Mesothelial cell of epicardium (in vitro differentiated cells): ENCODE results near the gene XIRP1. TPM values are rescaled to one million over a fixed set of nuclear protein-coding genes. Genes with fewer than 3 reads are reported as not detected.

ENCODE experiments used
- DNase-seq, 2 experiments: peaks; one replicate each; pipeline ENCODE4 v3.0.0; 2021; ENCODE audit warnings: low spot score in 2 of 2; ENCODE audit not compliant: unreplicated experiment in 2 of 2
- H3K27ac Mint-ChIP-seq: 2 replicates; pipeline ENCODE4 v1.8.0; 2021; ENCODE audit warnings: mixed read lengths
- H3K27me3 Mint-ChIP-seq: 2 replicates; pipeline ENCODE4 v1.8.0; 2021; ENCODE audit warnings: low read depth, mixed read lengths
- H3K36me3 Mint-ChIP-seq: 2 replicates; pipeline ENCODE4 v1.8.0; 2021; ENCODE audit warnings: mixed read lengths
- H3K4me1 Mint-ChIP-seq: 2 replicates; pipeline ENCODE4 v1.8.0; 2021; ENCODE audit warnings: mixed read lengths
- H3K4me3 Mint-ChIP-seq: 2 replicates; pipeline ENCODE4 v1.8.0; 2021; ENCODE audit warnings: mild to moderate bottlenecking, moderate library complexity, mixed read lengths
- H3K9me3 Mint-ChIP-seq: 2 replicates; pipeline ENCODE4 v1.8.0; 2021; ENCODE audit warnings: mixed read lengths
- total RNA-seq: library from RNA; stranded (reverse); gene quantifications from 3 replicates; pipeline ENCODE4 v1.2.1, GENCODE V29; 2021
- TF ChIP-seq, protein P1 (sequence below): fragments of 200-600 bp; sonication (generic); IDR thresholded peaks from one replicate; pipeline ENCODE4 v1.5.0; 2021; ENCODE audit warnings: antibody characterized with exemption; ENCODE audit not compliant: unreplicated experiment

The XIRP1 gene
- total RNA-seq, 1 donor from 2014 or later = not detected

DNA sequence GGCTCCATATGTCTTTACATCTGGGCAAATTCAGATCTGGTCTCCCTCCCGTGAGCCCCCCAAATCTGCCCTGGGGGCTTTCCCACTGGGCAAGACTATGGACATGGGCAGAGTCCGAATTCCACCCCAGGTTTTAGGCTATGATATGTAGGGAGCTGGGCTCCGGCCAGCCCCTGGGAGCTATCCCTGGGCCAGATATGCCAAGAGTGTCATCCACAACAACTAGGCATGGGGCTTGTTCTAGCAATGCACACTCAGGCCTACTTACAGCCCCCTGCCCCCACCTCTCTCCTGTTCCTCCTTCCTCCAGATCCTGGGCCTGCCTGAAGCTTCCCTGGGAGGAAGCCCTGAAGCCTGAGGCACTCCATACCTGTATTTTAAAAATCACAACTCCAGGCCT lies 622 bp downstream of the XIRP1 start:
- no peak overlapping the region for H3K27ac Mint-ChIP-seq
- no peaks in the 10 kb centered on the region for H3K9me3 Mint-ChIP-seq
- no peaks in the 10 kb centered on the region for H3K36me3 Mint-ChIP-seq
- DNase-seq = no peak
- TF ChIP-seq, protein P1, sequence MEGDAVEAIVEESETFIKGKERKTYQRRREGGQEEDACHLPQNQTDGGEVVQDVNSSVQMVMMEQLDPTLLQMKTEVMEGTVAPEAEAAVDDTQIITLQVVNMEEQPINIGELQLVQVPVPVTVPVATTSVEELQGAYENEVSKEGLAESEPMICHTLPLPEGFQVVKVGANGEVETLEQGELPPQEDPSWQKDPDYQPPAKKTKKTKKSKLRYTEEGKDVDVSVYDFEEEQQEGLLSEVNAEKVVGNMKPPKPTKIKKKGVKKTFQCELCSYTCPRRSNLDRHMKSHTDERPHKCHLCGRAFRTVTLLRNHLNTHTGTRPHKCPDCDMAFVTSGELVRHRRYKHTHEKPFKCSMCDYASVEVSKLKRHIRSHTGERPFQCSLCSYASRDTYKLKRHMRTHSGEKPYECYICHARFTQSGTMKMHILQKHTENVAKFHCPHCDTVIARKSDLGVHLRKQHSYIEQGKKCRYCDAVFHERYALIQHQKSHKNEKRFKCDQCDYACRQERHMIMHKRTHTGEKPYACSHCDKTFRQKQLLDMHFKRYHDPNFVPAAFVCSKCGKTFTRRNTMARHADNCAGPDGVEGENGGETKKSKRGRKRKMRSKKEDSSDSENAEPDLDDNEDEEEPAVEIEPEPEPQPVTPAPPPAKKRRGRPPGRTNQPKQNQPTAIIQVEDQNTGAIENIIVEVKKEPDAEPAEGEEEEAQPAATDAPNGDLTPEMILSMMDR = no peak
- no peaks in the 10 kb centered on the region for H3K27me3 Mint-ChIP-seq
- H3K4me1 Mint-ChIP-seq = peaks cover 4% of the 10 kb centered on the region
- no peak overlapping the region for H3K4me3 Mint-ChIP-seq

GRCh38 chr3:39191111-39191510 lies 1.3 kb downstream of the XIRP1 start:
- Mint-ChIP-seq H3K36me3 (no peaks in the 10 kb centered on the region), H3K9me3 (no peaks in the 10 kb centered on the region), H3K4me3 (no peak overlapping the region), H3K4me1 (peaks cover 8% of the 10 kb centered on the region), H3K27ac (no peak overlapping the region), H3K27me3 (no peaks in the 10 kb centered on the region)
- DNase-seq = no peak
- TF ChIP-seq, protein P1 = no peak

GRCh38 chr3:39190281-39191025 lies 1.9 kb downstream of the XIRP1 start:
- H3K36me3 Mint-ChIP-seq = no peaks in the 10 kb centered on the region

GRCh38 chr3:39189959-39190269 lies 2.5 kb downstream of the XIRP1 start:
- Mint-ChIP-seq H3K9me3 (no peaks in the 10 kb centered on the region), H3K36me3 (no peaks in the 10 kb centered on the region), H3K27me3 (no peaks in the 10 kb centered on the region), H3K4me3 (no peak overlapping the region), H3K27ac (no peak overlapping the region), H3K4me1 (peaks cover 8% of the 10 kb centered on the region)
- DNase-seq = peak in 1 of 2 experiments; percentile 62
- TF ChIP-seq, protein P1 = peak; percentile 78

More at GRCh38 chr3:39190281-39191025, 1.9 kb downstream of the XIRP1 start:
- Mint-ChIP-seq H3K4me3 (no peak overlapping the region), H3K27ac (no peak overlapping the region), H3K27me3 (no peaks in the 10 kb centered on the region), H3K9me3 (no peaks in the 10 kb centered on the region), H3K4me1 (peaks cover 8% of the 10 kb centered on the region)
- TF ChIP-seq, protein P1 = no peak
- no peak for DNase-seq

GRCh38 chr3:39189150-39189958 lies 3.0 kb downstream of the XIRP1 start:
- Mint-ChIP-seq H3K4me3 (no peak overlapping the region), H3K27me3 (no peaks in the 10 kb centered on the region), H3K27ac (no peak overlapping the region), H3K36me3 (no peaks in the 10 kb centered on the region), H3K4me1 (peaks cover 8% of the 10 kb centered on the region), H3K9me3 (no peaks in the 10 kb centered on the region)
- no peak for DNase-seq
- TF ChIP-seq, protein P1 = no peak
